CD4-positive, alpha-beta memory T cell (primary cell): Measurements from ENCODE around the gene DCUN1D5. TPM values are rescaled to one million over a fixed set of nuclear protein-coding genes. Genes with fewer than 3 reads are reported as not detected.

Source experiments
- CTCF ChIA-PET: fragments of 350-600 bp; sonication (Branson Sonifier 250); formaldehyde crosslinking; loops from one replicate; lab custom pipeline; 2021; ENCODE audit warnings: inconsistent platforms; ENCODE audit not compliant: partially characterized antibody; lab: Charles Lee
- POLR2A ChIA-PET: fragments of 350-600 bp; sonication (Branson Sonifier 250); formaldehyde crosslinking; loops from one replicate; lab custom pipeline; 2021; ENCODE audit not compliant: partially characterized antibody; lab: Charles Lee
- DNase-seq, 5 donors: peaks; one replicate each; pipeline versions ENCODE4 v3.0.0 to v3.0.0-alpha.2; 2020 to 2022; ENCODE audit warnings: mixed read lengths in 1 of 5
- H3K27ac ChIP-seq: one replicate; pipeline ENCODE4 v1.7.0; 2013; ENCODE audit warnings: low read depth, low read length
- H3K27me3 ChIP-seq: 2 replicates; pipeline ENCODE4 v1.7.0; 2013; ENCODE audit warnings: mild to moderate bottlenecking, low read length, moderate library complexity; ENCODE audit not compliant: insufficient read depth
- H3K36me3 ChIP-seq: 2 replicates; pipeline ENCODE4 v1.7.0; 2013; ENCODE audit warnings: mild to moderate bottlenecking, low read length, moderate library complexity; ENCODE audit not compliant: insufficient read depth
- H3K4me1 ChIP-seq: 2 replicates; pipeline ENCODE4 v1.7.0; 2013; ENCODE audit warnings: mild to moderate bottlenecking, low read length, moderate library complexity; ENCODE audit not compliant: insufficient read depth
- H3K4me3 ChIP-seq, 2 donors: one replicate each; pipeline ENCODE4 v1.7.0; 2013; ENCODE audit warnings: low read length in 2 of 2, mild to moderate bottlenecking in 1 of 2
- H3K9me3 ChIP-seq, 2 donors: one replicate each; pipeline ENCODE4 v1.7.0; 2013; ENCODE audit warnings: low read length in 2 of 2, control low read depth in 1 of 2; ENCODE audit not compliant: control insufficient read depth in 1 of 2
- H3K27ac Mint-ChIP-seq, 7 donors: one replicate each; pipeline ENCODE4 v1.8.0; 2020 to 2021; ENCODE audit warnings: mixed read lengths in 7 of 7, mild to moderate bottlenecking in 6 of 7, inconsistent platforms in 3 of 7, moderate library complexity in 3 of 7
- H3K27me3 Mint-ChIP-seq, 2 donors: one replicate each; pipeline ENCODE4 v1.8.0; 2020 to 2021; ENCODE audit warnings: mixed read lengths in 2 of 2
- H3K36me3 Mint-ChIP-seq, 2 donors: one replicate each; pipeline ENCODE4 v1.8.0; 2020 to 2021; ENCODE audit warnings: mixed read lengths in 2 of 2, inconsistent platforms in 1 of 2, mild to moderate bottlenecking in 1 of 2
- H3K4me1 Mint-ChIP-seq, 4 donors: one replicate each; pipeline ENCODE4 v1.8.0; 2020 to 2021; ENCODE audit warnings: mixed read lengths in 4 of 4, mild to moderate bottlenecking in 1 of 4
- H3K4me3 Mint-ChIP-seq, 8 donors: one replicate each; pipeline ENCODE4 v1.8.0; 2020 to 2021; ENCODE audit warnings: mixed read lengths in 8 of 8, mild to moderate bottlenecking in 7 of 8, moderate library complexity in 6 of 8, inconsistent platforms in 3 of 8
- H3K9me3 Mint-ChIP-seq, 8 donors: one replicate each; pipeline ENCODE4 v1.8.0; 2020 to 2021; ENCODE audit warnings: mixed read lengths in 8 of 8, mild to moderate bottlenecking in 5 of 8, inconsistent platforms in 3 of 8, moderate library complexity in 1 of 8
- intact Hi-C: fragments of 100-400 bp; cut with micrococcal nuclease; formaldehyde crosslinking; loops from one replicate; pipeline ENCODE4 v1.15.1; 2023
- polyA plus RNA-seq, 2 donors: library from polyadenylated mRNA; unstranded; fragments of 300-500 nt; fragmentation: Illumina TruSeq; gene quantifications; one replicate each; pipeline ENCODE4 v1.2.3, GENCODE V29; 2021
- total RNA-seq, 2 experiments: library from RNA; stranded (reverse); gene quantifications; one replicate each; pipeline ENCODE4 v1.2.3, GENCODE V29; 2021

Gene DCUN1D5
- total RNA-seq = 10 to 100 TPM; 14.4 TPM
- polyA plus RNA-seq = 10 to 100 TPM; 21.9 to 28.1 TPM

- Histone ChIP-seq H3K4me3 (peak within 1 kb of the TSS; percentile 47 to 58), H3K9me3 (no peaks in the 10 kb centered on the region), H3K36me3 (no peaks in the 10 kb centered on the region), H3K27me3 (no peaks in the 10 kb centered on the region), H3K27ac (peak within 1 kb of the TSS; percentile 79), H3K4me1 (peaks cover 36% of the 10 kb centered on the region)
- Mint-ChIP-seq H3K36me3 (peaks cover 4 to 19% of the 10 kb centered on the region in 2 donors), H3K27me3 (peaks cover 13 to 18% of the 10 kb centered on the region in 2 donors), H3K4me3 (peak within 1 kb of the TSS; percentile 86 to 97 (median 94)), H3K9me3 (no peaks in the 10 kb centered on the region), H3K27ac (peak within 1 kb of the TSS; percentile 92 to 99 (median 97)), H3K4me1 (peaks cover 13 to 29% (median 25%) of the 10 kb centered on the region in 4 donors)
- intact Hi-C loops = loop anchor here (1.0 to 2.0 kb wide), 4 partner anchors 17 to 1177 kb away; partner anchors contain the start of genes CEP126 and DYNC2H1
- DNase-seq = peak; percentile 92 to 95 (median 93)
- CTCF ChIA-PET = interaction anchor here (1.3 to 3.6 kb wide), 2 partner anchors 15 to 30 kb away, joined by 4 to 49 read pairs; partner anchors contain the start of gene DYNC2H1
- POLR2A ChIA-PET = interaction anchor here (0.7 to 3.1 kb wide), 8 partner anchors 8 to 56 kb away, joined by 3 to 74 read pairs (median 5); partner anchors contain the start of gene DYNC2H1
Observed at GRCh38 chr11:103091801-103092524, at the start of gene DCUN1D5. Gene DCUN1D5, minus strand, starts transcription at chr11:103092160. Its CDS starts 288 bp downstream, at chr11:103091872.

- Mint-ChIP-seq H3K4me1 (no peaks in the 10 kb centered on the region), H3K27ac (no peak overlapping the region), H3K4me3 (no peak overlapping the region), H3K9me3 (no peaks in the 10 kb centered on the region), H3K36me3 (peaks cover 2 to 3% of the 10 kb centered on the region in 2 donors), H3K27me3 (no peaks in the 10 kb centered on the region)
- H3K4me1 ChIP-seq = no peaks in the 10 kb centered on the region
- no peak overlapping the region for H3K27ac ChIP-seq
- no peaks in the 10 kb centered on the region for H3K36me3 ChIP-seq
- DNase-seq = no peak
- intact Hi-C loops = no loop called here
- POLR2A ChIA-PET = no interaction called here
- H3K9me3 ChIP-seq = no peaks in the 10 kb centered on the region
- no peak overlapping the region for H3K4me3 ChIP-seq
- CTCF ChIA-PET = no interaction called here
- H3K27me3 ChIP-seq = no peaks in the 10 kb centered on the region
Observed at GRCh38 chr11:103125462-103125861, 33.5 kb upstream of the DCUN1D5 start.

GRCh38 chr11:103114836-103115235, 22.9 kb upstream of the DCUN1D5 start:
- H3K36me3 ChIP-seq = no peaks in the 10 kb centered on the region
- Mint-ChIP-seq H3K27me3 (no peaks in the 10 kb centered on the region), H3K27ac (no peak overlapping the region), H3K4me3 (no peak overlapping the region), H3K4me1 (peaks cover 0 to 6% (median 2%) of the 10 kb centered on the region in 4 donors), H3K9me3 (peaks cover 0 to 2% (median 0%) of the 10 kb centered on the region in 8 donors), H3K36me3 (peaks cover 0 to 3% of the 10 kb centered on the region in 2 donors)
- no peaks in the 10 kb centered on the region for H3K9me3 ChIP-seq
- H3K27ac ChIP-seq = no peak overlapping the region
- H3K27me3 ChIP-seq = no peaks in the 10 kb centered on the region
- no peak overlapping the region for H3K4me3 ChIP-seq
- intact Hi-C loops = no loop called here
- ChIA-PET CTCF (no interaction called here), POLR2A (no interaction called here)
- no peaks in the 10 kb centered on the region for H3K4me1 ChIP-seq
- DNase-seq = no peak

GRCh38 chr11:103112364-103112763, 20.4 kb upstream of the DCUN1D5 start:
- intact Hi-C loops = no loop called here
- Mint-ChIP-seq H3K36me3 (peaks cover 3 to 8% of the 10 kb centered on the region in 2 donors), H3K4me1 (peaks cover 2 to 14% (median 11%) of the 10 kb centered on the region in 4 donors), H3K27me3 (peaks cover 0 to 3% of the 10 kb centered on the region in 2 donors), H3K27ac (no peak overlapping the region), H3K9me3 (peaks cover 0 to 2% (median 0%) of the 10 kb centered on the region in 8 donors), H3K4me3 (no peak overlapping the region)
- CTCF ChIA-PET = interaction anchor here (0.9 kb wide), 1 partner anchor 77 kb away, joined by 3 read pairs; no protein-coding TSS in a partner anchor
- Histone ChIP-seq H3K36me3 (no peaks in the 10 kb centered on the region), H3K27ac (no peak overlapping the region), H3K9me3 (no peaks in the 10 kb centered on the region), H3K4me1 (no peaks in the 10 kb centered on the region), H3K27me3 (no peaks in the 10 kb centered on the region), H3K4me3 (no peak overlapping the region)
- DNase-seq = no peak
- POLR2A ChIA-PET = no interaction called here

GRCh38 chr11:103111400-103111799, 19.4 kb upstream of the DCUN1D5 start:
- H3K36me3 ChIP-seq = no peaks in the 10 kb centered on the region
- peaks cover 3 to 8% of the 10 kb centered on the region in 2 donors for H3K36me3 Mint-ChIP-seq
- DNase-seq = no peak
- ChIA-PET POLR2A (no interaction called here), CTCF (no interaction called here)
- H3K27ac ChIP-seq = no peak overlapping the region
- peak overlapping the region in 2 of 7 donors; percentile 30 to 48 for H3K27ac Mint-ChIP-seq
- no peaks in the 10 kb centered on the region for H3K9me3 ChIP-seq
- peaks cover 0 to 2% (median 0%) of the 10 kb centered on the region in 8 donors for H3K9me3 Mint-ChIP-seq
- H3K4me1 Mint-ChIP-seq = peaks cover 2 to 14% (median 11%) of the 10 kb centered on the region in 4 donors
- H3K27me3 ChIP-seq = no peaks in the 10 kb centered on the region
- no peaks in the 10 kb centered on the region for H3K4me1 ChIP-seq
- H3K27me3 Mint-ChIP-seq = peaks cover 0 to 3% of the 10 kb centered on the region in 2 donors
- no peak overlapping the region for H3K4me3 Mint-ChIP-seq
- H3K4me3 ChIP-seq = no peak overlapping the region
- intact Hi-C loops = no loop called here

GRCh38 chr11:103110391-103110790, 18.4 kb upstream of the DCUN1D5 start:
- CTCF ChIA-PET = interaction anchor here (5.9 kb wide), 1 partner anchor 19 kb away, joined by 49 read pairs; the partner anchor contains the start of gene DCUN1D5
- POLR2A ChIA-PET = interaction anchor here (3.7 kb wide), 1 partner anchor 19 kb away, joined by 74 read pairs; the partner anchor contains the start of gene DCUN1D5
- Histone ChIP-seq H3K4me3 (no peak overlapping the region), H3K27ac (no peak overlapping the region), H3K9me3 (no peaks in the 10 kb centered on the region), H3K4me1 (no peaks in the 10 kb centered on the region), H3K36me3 (no peaks in the 10 kb centered on the region), H3K27me3 (no peaks in the 10 kb centered on the region)
- Mint-ChIP-seq H3K4me3 (peak overlapping the region in 5 of 8 donors; percentile 97 to 100 (median 98)), H3K36me3 (peaks cover 3 to 8% of the 10 kb centered on the region in 2 donors), H3K9me3 (peaks cover 0 to 2% (median 0%) of the 10 kb centered on the region in 8 donors), H3K4me1 (peaks cover 2 to 14% (median 11%) of the 10 kb centered on the region in 4 donors), H3K27ac (peak overlapping the region in 3 of 7 donors; percentile 94 to 100 (median 99)), H3K27me3 (peaks cover 0 to 3% of the 10 kb centered on the region in 2 donors)
- DNase-seq = no peak
- intact Hi-C loops = no loop called here
